CD8-positive, alpha-beta memory T cell (primary cell): ENCODE data around the gene SCFD2. TPM values are rescaled to one million over a fixed set of nuclear protein-coding genes. Genes with fewer than 3 reads are reported as not detected.

Source experiments
- CTCF ChIA-PET: fragments of 350-600 bp; sonication (Branson Sonifier 250); formaldehyde crosslinking; loops from one replicate; lab custom pipeline; 2021; ENCODE audit warnings: antibody characterized with exemption; lab: Charles Lee
- POLR2A ChIA-PET: fragments of 350-600 bp; sonication (Branson Sonifier 250); formaldehyde crosslinking; loops from one replicate; lab custom pipeline; 2021; ENCODE audit warnings: antibody characterized with exemption; lab: Charles Lee
- DNase-seq, 5 donors: peaks; one replicate each; pipeline versions ENCODE4 v3.0.0 to v3.0.0-alpha.2; 2020 to 2022; ENCODE audit warnings: mixed read lengths in 1 of 5
- H3K27ac ChIP-seq: one replicate; pipeline ENCODE4 v1.7.0; 2013; ENCODE audit warnings: low read depth, mild to moderate bottlenecking, low read length, moderate library complexity
- H3K27me3 ChIP-seq: 2 replicates; pipeline ENCODE4 v1.7.0; 2013; ENCODE audit warnings: low read length, mild to moderate bottlenecking; ENCODE audit not compliant: insufficient read depth, poor library complexity, severe bottlenecking
- H3K36me3 ChIP-seq: 2 replicates; pipeline ENCODE4 v1.7.0; 2013; ENCODE audit warnings: mild to moderate bottlenecking, low read length, moderate library complexity; ENCODE audit not compliant: insufficient read depth
- H3K4me1 ChIP-seq: 2 replicates; pipeline ENCODE4 v1.7.0; 2013; ENCODE audit warnings: mild to moderate bottlenecking, low read length, moderate library complexity; ENCODE audit not compliant: insufficient read depth
- H3K4me3 ChIP-seq: 2 replicates; pipeline ENCODE4 v1.7.0; 2013; ENCODE audit warnings: mild to moderate bottlenecking, low read length
- H3K9me3 ChIP-seq: 2 replicates; pipeline ENCODE4 v1.7.0; 2013; ENCODE audit warnings: mild to moderate bottlenecking, low read length
- H3K27ac Mint-ChIP-seq, 8 donors: one replicate each; pipeline ENCODE4 v1.8.0; 2020 to 2021; ENCODE audit warnings: mixed read lengths in 8 of 8, mild to moderate bottlenecking in 6 of 8, inconsistent platforms in 3 of 8, moderate library complexity in 3 of 8
- H3K27me3 Mint-ChIP-seq, 2 donors: one replicate each; pipeline ENCODE4 v1.8.0; 2020 to 2021; ENCODE audit warnings: mixed read lengths in 2 of 2, mild to moderate bottlenecking in 1 of 2, moderate library complexity in 1 of 2
- H3K36me3 Mint-ChIP-seq, 3 donors: one replicate each; pipeline ENCODE4 v1.8.0; 2020 to 2021; ENCODE audit warnings: mixed read lengths in 3 of 3, inconsistent platforms in 1 of 3, mild to moderate bottlenecking in 1 of 3
- H3K4me1 Mint-ChIP-seq, 3 donors: one replicate each; pipeline ENCODE4 v1.8.0; 2020 to 2021; ENCODE audit warnings: mixed read lengths in 3 of 3, inconsistent platforms in 1 of 3, mild to moderate bottlenecking in 1 of 3
- H3K4me3 Mint-ChIP-seq, 7 donors: one replicate each; pipeline ENCODE4 v1.8.0; 2020 to 2021; ENCODE audit warnings: mixed read lengths in 7 of 7, mild to moderate bottlenecking in 6 of 7, moderate library complexity in 4 of 7, inconsistent platforms in 2 of 7
- H3K9me3 Mint-ChIP-seq, 5 donors: one replicate each; pipeline ENCODE4 v1.8.0; 2020 to 2022; ENCODE audit warnings: mixed read lengths in 5 of 5, mild to moderate bottlenecking in 3 of 5, moderate library complexity in 2 of 5, inconsistent platforms in 1 of 5
- polyA plus RNA-seq: library from polyadenylated mRNA; unstranded; fragments of 300-500 nt; fragmentation: Illumina TruSeq; gene quantifications from one replicate; pipeline ENCODE4 v1.2.3, GENCODE V29; 2021
- total RNA-seq, 2 experiments: library from RNA; stranded (reverse); gene quantifications; one replicate each; pipeline ENCODE4 v1.2.3, GENCODE V29; 2021

SCFD2 gene
- total and polyA plus RNA-seq, 3 experiments from 2014 or later, result 18.1 to 29.1 (median 25.7) TPM

DNA sequence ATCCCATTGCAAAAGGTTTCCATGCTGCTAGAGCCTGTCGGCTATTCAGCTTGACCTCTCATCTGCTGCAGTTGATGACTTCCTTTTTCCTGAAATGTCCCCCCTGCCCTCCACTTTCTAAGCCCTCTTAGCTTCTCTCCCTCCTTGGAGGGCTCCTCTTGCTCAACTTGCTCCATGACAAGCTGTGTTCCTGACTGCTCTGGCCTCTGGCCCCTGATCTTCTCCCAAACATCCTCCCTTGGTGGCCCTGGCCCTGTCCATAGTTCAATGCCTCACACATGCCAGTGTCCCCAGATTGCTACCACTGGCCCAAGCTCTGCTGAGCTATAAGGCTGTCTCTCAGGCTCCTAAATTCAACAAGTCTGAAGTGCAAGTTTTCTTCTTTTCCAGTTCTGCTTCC is 474.1 kb downstream of the SCFD2 start:
- peaks cover 0 to 1% (median 0%) of the 10 kb centered on the region in 3 donors for H3K4me1 Mint-ChIP-seq
- H3K9me3 ChIP-seq, result no peaks in the 10 kb centered on the region
- POLR2A ChIA-PET, result no interaction called here
- no peaks in the 10 kb centered on the region for H3K27me3 ChIP-seq
- H3K4me3 Mint-ChIP-seq, result no peak overlapping the region
- no peaks in the 10 kb centered on the region for H3K36me3 ChIP-seq
- H3K4me1 ChIP-seq, result no peaks in the 10 kb centered on the region
- no peak overlapping the region for H3K27ac Mint-ChIP-seq
- peaks cover 7 to 19% (median 12%) of the 10 kb centered on the region in 3 donors for H3K36me3 Mint-ChIP-seq
- CTCF ChIA-PET, result interaction anchor here (1.2 kb wide), 1 partner anchor 20 kb away, joined by 3 read pairs; no protein-coding TSS in a partner anchor
- peaks cover 0 to 2% (median 0%) of the 10 kb centered on the region in 5 donors for H3K9me3 Mint-ChIP-seq
- DNase-seq, result no peak
- no peak overlapping the region for H3K4me3 ChIP-seq
- H3K27ac ChIP-seq, result no peak overlapping the region
- H3K27me3 Mint-ChIP-seq, result no peaks in the 10 kb centered on the region

DNA sequence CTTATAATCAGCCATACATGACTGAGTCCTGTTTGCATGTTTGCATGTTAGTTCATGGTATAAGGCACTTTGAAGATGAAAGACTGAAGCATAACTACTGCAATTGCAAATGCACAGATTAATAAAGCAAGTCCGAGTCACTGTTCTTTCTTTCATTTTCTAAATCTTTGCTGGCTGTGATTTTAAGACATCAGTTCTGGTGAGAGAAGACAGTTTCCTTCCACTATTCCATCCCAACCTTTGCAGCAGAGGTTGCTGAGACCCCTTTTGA is 475.4 kb downstream of the SCFD2 start:
- H3K27ac Mint-ChIP-seq, result peak overlapping the region in 1 of 8 donors; percentile 3
- no peaks in the 10 kb centered on the region for H3K4me1 Mint-ChIP-seq
- no peak overlapping the region for H3K27ac ChIP-seq
- CTCF ChIA-PET, result no interaction called here
- POLR2A ChIA-PET, result no interaction called here
- peaks cover 0 to 3% of the 10 kb centered on the region in 2 donors for H3K27me3 Mint-ChIP-seq
- H3K9me3 ChIP-seq, result no peaks in the 10 kb centered on the region
- no peak overlapping the region for H3K4me3 Mint-ChIP-seq
- peaks cover 8 to 19% (median 10%) of the 10 kb centered on the region in 3 donors for H3K36me3 Mint-ChIP-seq
- no peak overlapping the region for H3K4me3 ChIP-seq
- H3K36me3 ChIP-seq, result no peaks in the 10 kb centered on the region
- H3K4me1 ChIP-seq, result no peaks in the 10 kb centered on the region
- DNase-seq, result no peak
- H3K27me3 ChIP-seq, result no peaks in the 10 kb centered on the region
- H3K9me3 Mint-ChIP-seq, result no peaks in the 10 kb centered on the region

DNA sequence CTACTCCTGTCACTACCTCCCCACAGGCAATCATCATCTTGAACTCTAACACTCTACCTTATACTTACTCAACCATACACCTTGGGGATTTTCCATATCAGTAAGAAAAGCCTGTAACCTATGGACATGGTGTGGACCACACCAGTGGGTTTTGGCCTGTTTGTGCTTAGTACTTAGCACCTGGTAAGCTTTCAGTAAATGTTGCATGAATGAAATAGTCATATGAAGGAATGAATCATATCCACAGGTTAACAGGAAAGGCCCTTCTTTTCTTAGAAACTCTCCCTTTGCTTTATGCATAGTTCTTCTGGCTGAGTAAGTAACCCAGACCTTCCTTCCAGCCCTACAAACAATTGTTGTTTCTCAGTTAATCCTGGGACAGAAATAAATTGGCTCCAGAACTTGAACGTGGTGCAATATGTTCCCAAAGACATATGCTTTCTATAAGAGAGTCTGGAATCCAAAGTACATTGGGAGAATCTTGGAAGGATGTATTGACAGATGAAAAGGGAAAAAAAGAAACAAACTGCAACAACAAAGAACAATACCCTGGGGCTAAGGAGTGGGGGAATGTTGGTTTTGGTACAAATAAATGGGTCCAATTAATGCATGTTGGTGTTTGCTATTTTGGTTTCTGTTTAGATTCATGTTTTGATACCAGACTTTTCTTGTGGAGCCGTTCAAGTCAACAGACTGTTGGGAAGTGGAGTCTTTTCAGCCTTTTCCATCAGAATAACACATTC is 475.9 kb downstream of the SCFD2 start:
- ChIA-PET CTCF (no interaction called here), POLR2A (no interaction called here)
- H3K4me1 ChIP-seq, result no peaks in the 10 kb centered on the region
- H3K4me1 Mint-ChIP-seq, result no peaks in the 10 kb centered on the region
- H3K9me3 ChIP-seq, result no peaks in the 10 kb centered on the region
- no peak overlapping the region for H3K27ac ChIP-seq
- peaks cover 0 to 3% of the 10 kb centered on the region in 2 donors for H3K27me3 Mint-ChIP-seq
- H3K9me3 Mint-ChIP-seq, result no peaks in the 10 kb centered on the region
- H3K27me3 ChIP-seq, result no peaks in the 10 kb centered on the region
- H3K36me3 Mint-ChIP-seq, result peaks cover 8 to 25% (median 14%) of the 10 kb centered on the region in 3 donors
- H3K36me3 ChIP-seq, result no peaks in the 10 kb centered on the region
- H3K4me3 ChIP-seq, result no peak overlapping the region
- H3K4me3 Mint-ChIP-seq, result no peak overlapping the region
- DNase-seq, result no peak
- H3K27ac Mint-ChIP-seq, result peak overlapping the region in 1 of 8 donors; percentile 3

DNA sequence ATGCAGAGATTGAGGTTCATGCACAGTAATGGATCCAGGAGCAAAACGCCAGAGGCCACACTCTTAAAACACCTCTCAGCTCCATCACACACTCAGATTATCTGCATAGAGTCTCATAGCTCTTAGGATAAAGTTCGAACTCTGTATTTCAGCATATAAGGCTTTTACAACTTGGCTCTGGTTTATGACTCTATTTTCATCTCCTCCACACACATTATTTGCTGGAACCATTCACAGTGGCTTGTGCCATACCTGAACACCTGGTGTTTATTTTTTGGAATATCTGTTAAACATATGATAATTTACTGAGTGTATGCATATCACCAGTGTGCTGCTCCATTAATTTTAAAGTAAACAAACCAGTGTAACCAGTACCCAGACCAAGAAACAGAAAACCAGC is 476.5 kb downstream of the SCFD2 start:
- Histone ChIP-seq H3K4me1 (no peaks in the 10 kb centered on the region), H3K9me3 (no peaks in the 10 kb centered on the region), H3K27me3 (no peaks in the 10 kb centered on the region), H3K27ac (no peak overlapping the region), H3K4me3 (no peak overlapping the region), H3K36me3 (no peaks in the 10 kb centered on the region)
- Mint-ChIP-seq H3K27me3 (peaks cover 0 to 3% of the 10 kb centered on the region in 2 donors), H3K4me1 (no peaks in the 10 kb centered on the region), H3K4me3 (no peak overlapping the region), H3K9me3 (no peaks in the 10 kb centered on the region), H3K36me3 (peaks cover 8 to 26% (median 16%) of the 10 kb centered on the region in 3 donors), H3K27ac (no peak overlapping the region)
- no peak for DNase-seq
- ChIA-PET POLR2A (no interaction called here), CTCF (no interaction called here)

DNA sequence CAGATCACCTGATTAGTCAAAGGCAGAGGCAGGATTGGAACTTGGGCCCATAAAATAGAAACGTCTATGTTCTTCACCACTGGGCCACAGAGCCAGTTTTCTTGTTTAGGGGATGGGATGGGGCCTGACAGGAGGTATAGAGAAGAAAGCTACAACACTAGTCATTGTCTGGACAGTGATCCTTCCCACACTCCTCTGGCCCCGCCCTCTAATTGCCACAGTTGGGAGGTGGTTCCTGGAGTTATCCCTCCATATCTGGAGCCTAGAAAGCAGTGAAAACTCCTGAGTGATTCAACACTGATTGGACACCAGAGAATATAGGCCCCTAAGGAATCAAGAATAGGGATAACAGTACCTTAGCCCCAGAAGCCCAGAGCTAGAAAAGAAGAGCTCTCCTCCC is 480.9 kb downstream of the SCFD2 start:
- H3K27me3 Mint-ChIP-seq, result peaks cover 0 to 3% of the 10 kb centered on the region in 2 donors
- no peaks in the 10 kb centered on the region for H3K4me1 Mint-ChIP-seq
- no peak overlapping the region for H3K4me3 Mint-ChIP-seq
- Histone ChIP-seq H3K4me1 (no peaks in the 10 kb centered on the region), H3K36me3 (no peaks in the 10 kb centered on the region), H3K9me3 (no peaks in the 10 kb centered on the region), H3K27ac (no peak overlapping the region), H3K4me3 (no peak overlapping the region), H3K27me3 (no peaks in the 10 kb centered on the region)
- H3K36me3 Mint-ChIP-seq, result peaks cover 8 to 34% (median 29%) of the 10 kb centered on the region in 3 donors
- no peak for DNase-seq
- POLR2A ChIA-PET, result no interaction called here
- H3K27ac Mint-ChIP-seq, result no peak overlapping the region
- no peaks in the 10 kb centered on the region for H3K9me3 Mint-ChIP-seq
- CTCF ChIA-PET, result no interaction called here

DNA sequence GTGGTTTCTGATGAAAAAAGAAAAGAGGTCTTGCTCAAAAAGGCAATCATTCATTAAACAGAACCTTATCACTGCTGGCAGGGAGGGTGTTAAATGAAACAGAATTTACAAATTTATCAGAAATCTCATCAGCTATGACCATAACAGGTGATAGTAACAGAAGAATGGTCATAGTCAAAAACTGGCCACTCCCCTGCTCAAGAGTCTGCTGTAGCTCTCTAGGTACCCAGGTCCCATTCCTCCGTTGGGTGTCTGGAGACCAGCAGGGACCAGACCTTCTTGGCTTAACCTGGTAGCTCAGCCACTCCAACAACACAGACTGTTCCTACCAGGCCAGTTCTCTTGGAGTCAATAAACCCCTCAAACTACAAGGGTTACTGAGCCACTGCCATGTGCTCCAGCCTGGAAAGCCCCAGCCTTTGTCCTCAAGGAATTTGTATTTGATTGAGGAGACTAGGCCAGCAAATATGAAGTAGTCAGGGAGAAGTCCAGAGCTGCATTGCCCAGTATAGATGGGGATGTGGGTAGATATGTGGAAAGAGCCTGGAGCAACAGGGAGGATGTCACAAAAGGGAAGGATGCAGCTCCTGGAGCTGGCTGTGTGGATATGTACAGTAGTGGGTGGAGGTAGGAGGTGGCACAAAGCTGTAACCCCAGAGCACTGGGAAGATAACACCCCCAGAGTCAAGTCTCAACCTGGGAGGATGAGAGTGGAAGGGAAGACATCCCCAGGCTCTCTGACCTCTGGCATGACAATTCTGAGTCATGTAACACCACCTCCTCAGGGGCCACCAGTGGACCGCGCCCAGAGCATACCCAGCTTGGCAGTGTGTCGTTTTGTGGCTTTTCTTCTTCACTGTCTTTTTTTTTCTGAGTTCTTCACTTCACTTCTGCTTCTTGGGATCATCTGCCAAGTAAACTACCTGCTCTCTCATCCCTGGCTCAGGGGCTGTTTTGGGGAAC is 481.9 kb downstream of the SCFD2 start:
- Mint-ChIP-seq H3K27ac (no peak overlapping the region), H3K36me3 (peaks cover 9 to 30% (median 29%) of the 10 kb centered on the region in 3 donors), H3K27me3 (peaks cover 0 to 3% of the 10 kb centered on the region in 2 donors), H3K4me1 (no peaks in the 10 kb centered on the region), H3K9me3 (no peaks in the 10 kb centered on the region), H3K4me3 (no peak overlapping the region)
- Histone ChIP-seq H3K4me1 (no peaks in the 10 kb centered on the region), H3K9me3 (no peaks in the 10 kb centered on the region), H3K4me3 (no peak overlapping the region), H3K27me3 (no peaks in the 10 kb centered on the region), H3K36me3 (no peaks in the 10 kb centered on the region), H3K27ac (no peak overlapping the region)
- POLR2A ChIA-PET, result no interaction called here
- DNase-seq, result no peak
- CTCF ChIA-PET, result no interaction called here

DNA sequence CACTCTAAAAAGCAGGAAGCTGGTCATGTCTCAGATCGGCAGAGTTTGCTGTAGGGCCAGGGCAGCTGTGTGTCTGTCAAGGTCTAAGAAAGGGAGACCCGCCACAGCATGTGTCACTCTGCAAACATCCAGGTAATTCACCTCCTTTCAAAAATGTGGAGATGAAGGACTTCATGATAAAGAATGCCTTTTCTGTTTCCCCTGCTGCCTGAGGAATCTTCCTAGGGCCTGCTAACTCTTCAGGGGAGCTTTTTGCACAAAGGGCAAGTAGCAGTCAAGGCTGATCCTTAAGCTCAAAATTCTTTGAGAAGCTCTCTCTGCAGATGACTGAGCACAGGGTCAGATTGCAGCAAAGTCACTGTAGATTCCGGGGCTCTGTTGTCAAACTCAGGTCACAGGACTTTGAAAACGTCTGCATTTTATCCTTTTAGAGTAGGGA is 482.7 kb downstream of the SCFD2 start:
- peaks cover 5 to 30% (median 28%) of the 10 kb centered on the region in 3 donors for H3K36me3 Mint-ChIP-seq
- no peaks in the 10 kb centered on the region for H3K9me3 Mint-ChIP-seq
- peaks cover 0 to 3% of the 10 kb centered on the region in 2 donors for H3K27me3 Mint-ChIP-seq
- Histone ChIP-seq H3K27ac (no peak overlapping the region), H3K36me3 (no peaks in the 10 kb centered on the region), H3K27me3 (no peaks in the 10 kb centered on the region), H3K4me3 (no peak overlapping the region), H3K9me3 (no peaks in the 10 kb centered on the region), H3K4me1 (no peaks in the 10 kb centered on the region)
- no peaks in the 10 kb centered on the region for H3K4me1 Mint-ChIP-seq
- POLR2A ChIA-PET, result no interaction called here
- H3K27ac Mint-ChIP-seq, result no peak overlapping the region
- no peak overlapping the region for H3K4me3 Mint-ChIP-seq
- no peak for DNase-seq
- CTCF ChIA-PET, result no interaction called here

DNA sequence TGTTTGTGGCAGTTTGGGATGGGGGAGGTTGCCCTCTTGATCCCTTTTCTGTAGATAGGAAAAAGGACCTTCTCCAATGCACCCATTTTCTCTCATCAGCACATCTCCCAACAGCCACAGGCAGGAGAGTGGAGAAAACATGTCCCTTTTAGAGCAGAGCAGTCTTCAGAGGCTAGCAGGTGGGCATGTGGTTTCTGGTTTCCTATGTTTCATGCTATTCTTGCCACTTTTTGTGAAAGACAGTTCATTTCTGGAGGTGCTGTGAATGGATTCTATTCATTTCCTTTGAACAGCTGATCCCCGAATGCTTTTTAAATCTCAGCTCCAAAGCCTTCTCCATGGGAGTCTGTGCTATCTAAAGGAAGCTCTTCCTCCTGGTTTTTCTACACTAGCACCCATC is 484.9 kb downstream of the SCFD2 start:
- no peak overlapping the region for H3K4me3 Mint-ChIP-seq
- no peaks in the 10 kb centered on the region for H3K27me3 ChIP-seq
- ChIA-PET CTCF (no interaction called here), POLR2A (no interaction called here)
- H3K4me1 ChIP-seq, result no peaks in the 10 kb centered on the region
- H3K9me3 ChIP-seq, result no peaks in the 10 kb centered on the region
- peaks cover 0 to under 1% of the 10 kb centered on the region in 2 donors for H3K27me3 Mint-ChIP-seq
- H3K4me1 Mint-ChIP-seq, result no peaks in the 10 kb centered on the region
- no peak overlapping the region for H3K27ac ChIP-seq
- H3K27ac Mint-ChIP-seq, result no peak overlapping the region
- no peaks in the 10 kb centered on the region for H3K9me3 Mint-ChIP-seq
- H3K36me3 Mint-ChIP-seq, result peaks cover 7 to 30% (median 28%) of the 10 kb centered on the region in 3 donors
- DNase-seq, result no peak
- H3K36me3 ChIP-seq, result no peaks in the 10 kb centered on the region
- no peak overlapping the region for H3K4me3 ChIP-seq
